Ovary (tissue), 3 donors: ENCODE measurements around the gene CACNA2D4.

Experiments used
- POLR2A ChIP-seq: fragments of 450-650 bp; IDR thresholded peaks from one replicate; pipeline ENCODE4 v1.6.1; 2017; ENCODE audit warnings: antibody characterized with exemption, mild to moderate bottlenecking, moderate library complexity
- TF ChIP-seq, protein P1 (sequence below), 3 donors: fragments of 450-650 bp in 2 of 3; fragments of 200-600 bp in 1 of 3; IDR thresholded peaks; one replicate each; pipeline versions ENCODE4 v1.5.1 to v1.8.0; 2016 to 2022; ENCODE audit warnings: antibody characterized with exemption in 3 of 3, mild to moderate bottlenecking in 1 of 3
- donor health status: DM: no; HTN: no; CAD: no.

- TF ChIP-seq, protein P1, sequence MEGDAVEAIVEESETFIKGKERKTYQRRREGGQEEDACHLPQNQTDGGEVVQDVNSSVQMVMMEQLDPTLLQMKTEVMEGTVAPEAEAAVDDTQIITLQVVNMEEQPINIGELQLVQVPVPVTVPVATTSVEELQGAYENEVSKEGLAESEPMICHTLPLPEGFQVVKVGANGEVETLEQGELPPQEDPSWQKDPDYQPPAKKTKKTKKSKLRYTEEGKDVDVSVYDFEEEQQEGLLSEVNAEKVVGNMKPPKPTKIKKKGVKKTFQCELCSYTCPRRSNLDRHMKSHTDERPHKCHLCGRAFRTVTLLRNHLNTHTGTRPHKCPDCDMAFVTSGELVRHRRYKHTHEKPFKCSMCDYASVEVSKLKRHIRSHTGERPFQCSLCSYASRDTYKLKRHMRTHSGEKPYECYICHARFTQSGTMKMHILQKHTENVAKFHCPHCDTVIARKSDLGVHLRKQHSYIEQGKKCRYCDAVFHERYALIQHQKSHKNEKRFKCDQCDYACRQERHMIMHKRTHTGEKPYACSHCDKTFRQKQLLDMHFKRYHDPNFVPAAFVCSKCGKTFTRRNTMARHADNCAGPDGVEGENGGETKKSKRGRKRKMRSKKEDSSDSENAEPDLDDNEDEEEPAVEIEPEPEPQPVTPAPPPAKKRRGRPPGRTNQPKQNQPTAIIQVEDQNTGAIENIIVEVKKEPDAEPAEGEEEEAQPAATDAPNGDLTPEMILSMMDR (IDR thresholded peaks at IDR 0.05): no peak
- TF ChIP-seq POLR2A: no peak
Observed at GRCh38 chr12:1885082-1885596, 33.3 kb downstream of the CACNA2D4 start.
